Kidney epithelial cell (primary cell): ENCODE measurements around the gene IL6R. TPM values are rescaled to one million over a fixed set of nuclear protein-coding genes. Genes with fewer than 3 reads are reported as not detected.

Experiments
- DNase-seq: peaks from one replicate; pipeline ENCODE4 v3.0.0-alpha.2; 2010; ENCODE audit warnings: low read depth
- H3K27me3 ChIP-seq: 2 replicates; pipeline ENCODE4 v1.6.0; 2011; ENCODE audit warnings: low read length; ENCODE audit not compliant: control insufficient read depth, insufficient read depth
- H3K36me3 ChIP-seq: 2 replicates; pipeline ENCODE4 v1.5.1; 2011; ENCODE audit warnings: low read length; ENCODE audit not compliant: control insufficient read depth, insufficient read depth
- H3K4me3 ChIP-seq: 2 replicates; pipeline ENCODE4 v1.5.1; 2011; ENCODE audit warnings: low read depth, mild to moderate bottlenecking, control low read depth, low read length
- CTCF ChIP-seq: IDR thresholded peaks from 2 replicates; pipeline ENCODE4 v1.5.1; 2011; ENCODE audit warnings: mild to moderate bottlenecking, moderate library complexity, low read length, control low read depth, inconsistent platforms; ENCODE audit not compliant: insufficient read depth, poor library complexity, severe bottlenecking
- total RNA-seq: library from RNA; depleted of rRNA; stranded (reverse); fragments of >200 nt; gene quantifications from 2 replicates; pipeline ENCODE4 v1.2.3, GENCODE V29; 2015

Gene IL6R
- total RNA-seq, 1 donor from 2014 or later: 9.6 TPM

- Histone ChIP-seq H3K36me3 (no peaks in the 10 kb centered on the region), H3K27me3 (no peaks in the 10 kb centered on the region), H3K4me3 (no peak overlapping the region)
- DNase-seq: no peak
- no peak for TF ChIP-seq CTCF
These were observed 25.8 kb upstream of the IL6R start for GRCh38 chr1:154379301-154379700.

DNA sequence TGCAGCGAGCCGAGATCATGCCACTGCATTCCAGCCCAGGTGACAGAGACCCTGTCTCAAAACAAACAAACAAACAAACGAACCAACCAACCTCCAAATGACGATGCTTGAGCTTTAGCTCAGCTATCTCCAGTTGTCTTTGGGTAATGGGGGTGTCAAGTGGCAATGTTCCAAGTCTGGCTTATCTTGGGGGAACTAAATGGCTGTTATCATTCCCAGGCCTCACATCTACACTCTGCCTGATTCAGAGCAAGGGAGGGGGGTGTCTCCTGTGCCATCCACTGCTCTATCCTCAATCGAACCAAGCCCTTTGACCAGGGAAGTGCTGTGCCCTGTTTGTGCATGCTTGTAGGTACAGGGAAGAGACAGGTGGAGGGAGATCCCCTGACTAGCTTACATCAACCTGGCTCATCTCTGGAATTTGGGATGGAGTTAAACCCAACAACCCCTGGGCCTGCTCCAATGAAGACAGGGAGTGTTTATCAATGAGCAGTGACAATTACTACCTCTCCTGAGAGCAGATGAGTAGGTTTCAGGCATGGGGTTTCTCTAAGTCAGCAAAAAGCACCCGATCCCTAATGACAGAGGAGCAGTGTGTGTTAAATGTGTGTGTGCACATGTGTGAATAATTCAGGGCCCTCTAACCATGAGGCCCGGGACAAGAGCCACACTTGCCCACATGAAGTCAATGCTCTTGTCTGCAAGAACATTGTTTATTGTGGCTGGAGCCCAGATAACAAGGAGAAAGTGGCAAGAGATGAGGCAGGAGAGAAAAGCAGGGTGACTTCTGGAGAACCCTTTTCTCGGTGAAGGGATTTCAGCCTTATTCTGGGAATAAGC is 20.3 kb upstream of the IL6R start:
- TF ChIP-seq CTCF: no peak

DNA sequence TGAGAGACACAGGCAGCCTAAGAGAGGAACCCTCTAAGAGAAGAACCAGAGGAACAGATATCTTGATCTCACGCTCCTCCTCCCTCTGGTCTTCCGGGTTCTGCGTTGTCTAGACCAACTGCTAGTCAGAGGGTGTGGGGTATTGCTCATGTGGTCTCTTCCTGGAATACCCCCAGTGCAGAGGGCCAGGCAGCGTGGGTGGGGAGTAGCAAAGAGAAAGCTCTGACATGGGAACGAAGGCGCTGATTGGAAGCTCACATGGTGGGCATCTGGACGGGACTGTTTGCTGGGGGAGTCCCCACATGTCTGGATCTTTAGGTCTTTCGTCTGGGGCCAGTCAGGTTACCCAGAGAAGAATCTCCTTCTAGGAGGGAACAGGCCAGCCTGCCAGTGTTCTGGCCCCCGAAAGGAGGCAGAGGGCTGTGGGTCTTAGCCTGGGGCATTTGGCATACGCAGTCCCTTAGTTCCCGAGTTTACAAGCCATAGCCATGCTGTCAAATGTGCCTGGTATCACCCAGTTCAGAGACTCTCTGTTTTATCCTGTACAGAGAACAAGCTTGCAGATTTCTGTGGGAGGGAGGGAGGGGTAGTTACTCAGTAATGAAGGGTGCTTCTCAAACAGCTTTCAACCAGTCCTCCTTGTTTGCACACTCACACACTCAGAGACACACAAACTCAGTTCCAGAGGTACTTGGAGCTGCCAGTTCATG is 18.3 kb upstream of the IL6R start:
- TF ChIP-seq CTCF: no peak
- no peak for DNase-seq
- Histone ChIP-seq H3K27me3 (no peaks in the 10 kb centered on the region), H3K36me3 (no peaks in the 10 kb centered on the region), H3K4me3 (no peak overlapping the region)

More for the DNA sequence above, 20.3 kb upstream of the IL6R start:
- H3K27me3 ChIP-seq: no peaks in the 10 kb centered on the region
- no peak overlapping the region for H3K4me3 ChIP-seq
- no peaks in the 10 kb centered on the region for H3K36me3 ChIP-seq
- no peak for DNase-seq

- Histone ChIP-seq H3K27me3 (no peaks in the 10 kb centered on the region), H3K36me3 (no peaks in the 10 kb centered on the region), H3K4me3 (no peak overlapping the region)
- DNase-seq: no peak
- TF ChIP-seq CTCF: no peak
These were observed 13.9 kb upstream of the IL6R start for GRCh38 chr1:154391086-154391770.

- DNase-seq: no peak
These were observed 7.0 kb upstream of the IL6R start for GRCh38 chr1:154398141-154398540.

More at GRCh38 chr1:154398141-154398540, 7.0 kb upstream of the IL6R start:
- H3K27me3 ChIP-seq: no peaks in the 10 kb centered on the region
- H3K4me3 ChIP-seq: no peak overlapping the region
- no peak for TF ChIP-seq CTCF
- no peaks in the 10 kb centered on the region for H3K36me3 ChIP-seq
